Measurements from ENCODE around the gene CTNNB1.

CTNNB1 gene

DNA sequence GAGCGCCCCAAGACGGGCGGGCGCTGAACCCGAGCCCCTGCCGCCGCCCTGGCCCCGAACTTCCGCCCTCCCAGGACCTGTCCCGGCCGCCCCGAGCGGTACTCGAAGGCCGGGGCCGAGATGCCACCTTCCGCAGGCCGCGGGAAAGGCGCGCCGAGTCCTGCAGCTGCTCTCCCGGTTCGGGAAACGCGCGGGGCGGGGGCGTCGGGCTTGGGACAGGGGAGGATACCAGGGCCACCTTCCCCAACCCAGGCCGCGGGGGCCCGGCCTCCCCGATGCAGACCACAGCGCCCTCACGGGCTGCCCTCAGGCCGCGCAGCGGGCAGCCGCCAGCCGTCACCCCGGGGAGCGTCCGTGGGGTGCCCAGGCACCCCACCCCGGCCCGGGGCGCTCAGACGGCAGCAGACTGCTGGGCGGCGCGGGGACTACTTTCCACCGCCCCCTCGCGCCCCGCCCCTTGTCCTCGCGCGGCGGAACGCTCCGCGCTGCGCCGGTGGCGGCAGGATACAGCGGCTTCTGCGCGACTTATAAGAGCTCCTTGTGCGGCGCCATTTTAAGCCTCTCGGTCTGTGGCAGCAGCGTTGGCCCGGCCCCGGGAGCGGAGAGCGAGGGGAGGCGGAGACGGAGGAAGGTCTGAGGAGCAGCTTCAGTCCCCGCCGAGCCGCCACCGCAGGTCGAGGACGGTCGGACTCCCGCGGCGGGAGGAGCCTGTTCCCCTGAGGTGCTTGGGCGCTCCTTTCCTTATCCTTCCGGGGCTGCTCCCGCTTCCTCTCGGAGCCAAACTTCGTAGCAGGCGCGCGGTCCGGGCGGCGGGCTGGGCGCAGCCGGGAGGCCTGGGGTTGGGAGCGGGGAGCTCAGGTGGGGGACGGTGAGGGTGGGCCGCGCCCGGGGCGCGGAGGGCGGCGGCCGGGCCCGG lies at the start of gene CTNNB1:
Gene CTNNB1 (plus strand): TSS at position 556 of the 916 bp plus-strand sequence. CDS start 24,564 bp downstream, outside the sequence.
- DNase-seq (ENCODE audit: low read depth) = peak; percentile 83

DNA sequence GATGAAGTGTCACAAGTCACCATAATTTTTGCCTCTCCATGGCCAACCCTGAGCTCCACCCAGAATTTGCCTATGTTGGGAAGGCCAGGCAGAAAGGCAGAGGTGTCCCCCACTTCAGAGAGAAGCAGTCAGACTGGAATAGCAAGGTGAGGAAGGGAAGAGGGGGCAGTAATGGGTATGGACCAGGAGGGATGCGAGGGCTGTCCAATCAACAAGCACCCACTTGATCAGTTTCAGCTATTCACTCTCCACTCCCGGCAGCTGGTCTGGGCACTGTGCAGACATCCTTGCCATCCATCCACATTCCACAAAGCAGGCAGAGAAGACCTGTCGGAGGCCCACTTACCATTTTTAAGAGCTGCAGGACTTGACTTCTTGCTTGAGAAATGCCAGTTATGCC lies 43.5 kb upstream of the CTNNB1 start:
- DNase-seq (ENCODE audit: low read depth) = no peak

DNA sequence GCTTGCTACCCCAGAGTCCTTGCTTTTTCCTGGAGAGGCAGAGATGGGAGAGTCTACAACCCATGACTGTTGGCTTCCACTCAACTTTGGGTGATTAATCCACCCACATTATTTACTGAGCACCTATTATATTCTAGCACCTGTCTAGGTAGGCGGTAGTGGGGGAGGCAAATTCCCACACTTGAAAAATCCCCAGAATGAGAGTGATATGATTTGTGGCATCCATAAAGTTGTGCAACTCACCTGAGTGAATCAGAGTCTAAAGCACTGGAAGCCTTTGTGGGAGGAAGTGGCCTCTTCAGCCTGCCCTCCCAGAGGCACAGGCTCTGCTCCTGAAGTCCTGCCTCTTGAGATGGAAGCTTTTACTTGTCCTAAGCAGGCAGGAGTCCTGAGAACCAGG lies 40.4 kb upstream of the CTNNB1 start:
- DNase-seq (ENCODE audit: low read depth) = no peak

DNA sequence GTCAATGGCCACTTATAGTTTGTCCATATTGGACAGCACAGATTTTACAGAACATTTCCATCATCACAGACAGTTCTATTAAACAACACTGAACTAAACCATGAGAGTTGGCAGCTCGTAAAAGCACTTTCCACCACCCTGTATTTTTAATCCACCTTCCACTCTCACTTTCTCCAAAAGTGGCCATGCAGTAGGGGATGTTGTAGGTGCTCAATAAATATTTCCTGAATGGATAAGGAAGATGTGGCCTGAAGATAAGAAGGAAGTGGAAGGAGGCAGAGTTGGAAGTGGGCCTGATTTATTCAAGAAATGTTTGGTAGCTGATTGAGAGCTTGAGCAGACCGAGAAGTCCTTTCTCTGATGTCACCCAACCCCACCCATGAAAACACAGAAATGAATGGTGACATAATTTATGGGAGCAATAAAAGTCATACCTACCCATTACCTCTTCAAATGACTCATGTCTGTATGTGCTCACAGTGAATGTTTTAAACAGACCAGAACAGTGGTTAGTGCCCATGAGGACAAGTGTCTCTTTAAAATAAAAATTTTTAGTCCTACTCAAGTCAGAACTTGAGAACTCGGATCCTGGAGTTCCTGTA lies 39.6 kb upstream of the CTNNB1 start:
- DNase-seq (ENCODE audit: low read depth) = no peak

DNA sequence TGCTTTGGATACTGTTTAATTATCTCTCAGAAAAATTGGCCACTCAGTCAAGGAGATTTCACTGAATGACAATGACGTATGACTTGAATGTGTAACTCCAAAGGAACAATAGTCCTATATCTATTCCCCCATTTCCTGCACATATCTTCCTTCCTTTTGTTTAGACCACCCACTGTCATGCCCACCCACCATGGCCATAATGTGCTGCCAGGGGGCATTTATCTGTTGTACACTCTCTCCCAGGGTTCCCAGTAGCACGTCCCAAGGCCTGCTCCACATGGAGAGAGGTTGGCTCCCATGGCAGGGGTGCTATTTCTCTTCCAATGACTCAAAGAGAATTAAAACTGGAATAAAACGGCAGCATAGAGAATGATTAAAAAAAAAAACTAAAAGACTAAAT lies 36.8 kb upstream of the CTNNB1 start:
- DNase-seq (ENCODE audit: low read depth) = no peak

DNA sequence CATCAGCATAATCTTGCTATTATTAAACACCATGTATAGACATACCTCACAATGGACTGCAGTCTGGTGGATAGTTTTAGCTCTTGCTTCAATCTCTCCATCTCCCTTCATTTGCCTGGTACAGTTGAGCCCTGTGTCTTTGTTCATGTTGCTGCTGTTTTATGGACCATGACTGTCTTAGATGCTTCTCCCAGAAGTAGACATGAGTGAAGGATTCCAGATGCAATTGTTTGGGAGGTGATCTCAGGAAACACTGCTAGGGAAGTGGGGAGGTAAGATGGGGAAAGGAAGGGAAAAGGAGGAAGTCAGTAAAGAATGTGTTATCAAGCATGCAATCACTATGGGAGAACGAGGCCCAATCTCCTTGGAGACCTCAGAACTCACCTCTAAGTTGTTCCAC lies 36.3 kb upstream of the CTNNB1 start:
- no peak for DNase-seq (ENCODE audit: low read depth)

DNA sequence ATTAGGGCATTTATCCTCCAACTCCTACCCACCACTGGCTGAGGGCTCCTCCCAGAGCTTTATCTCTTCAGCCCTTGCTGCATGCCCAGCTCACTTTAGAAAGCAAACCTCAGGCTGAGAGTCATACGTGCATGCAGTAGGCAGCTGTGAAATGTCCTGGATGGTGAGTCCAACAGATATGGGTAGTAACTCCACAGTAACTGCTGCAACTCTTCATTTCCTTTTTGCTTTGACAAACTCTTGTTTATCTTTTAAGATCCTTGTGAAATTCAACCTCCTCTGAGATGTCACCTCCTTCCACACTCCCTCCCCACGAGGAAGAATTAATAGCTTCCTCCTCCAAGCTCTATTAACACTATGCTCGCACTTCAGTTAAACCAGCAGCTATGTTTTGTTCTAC lies 35.9 kb upstream of the CTNNB1 start:
- no peak for DNase-seq (ENCODE audit: low read depth)

DNA sequence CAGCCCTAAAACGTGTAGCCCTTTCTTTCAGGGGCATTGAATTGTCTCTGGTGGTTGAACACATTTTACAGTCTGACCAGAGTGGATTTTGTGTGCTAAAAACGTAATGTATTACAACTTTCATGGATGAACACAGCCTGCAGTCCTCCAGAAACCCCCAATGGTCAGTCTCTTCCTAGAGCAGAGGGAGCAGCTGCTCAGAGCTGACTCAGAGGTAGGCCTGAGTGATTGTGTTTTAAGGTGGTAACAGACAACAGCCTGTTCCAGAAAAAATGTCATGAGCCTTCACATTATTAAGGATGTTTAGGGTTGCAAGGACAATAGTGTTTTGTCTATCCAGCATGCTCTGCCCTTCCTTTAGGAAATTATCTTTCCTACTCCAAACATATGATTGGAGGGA lies 34.5 kb upstream of the CTNNB1 start:
- DNase-seq (ENCODE audit: low read depth) = no peak

DNA sequence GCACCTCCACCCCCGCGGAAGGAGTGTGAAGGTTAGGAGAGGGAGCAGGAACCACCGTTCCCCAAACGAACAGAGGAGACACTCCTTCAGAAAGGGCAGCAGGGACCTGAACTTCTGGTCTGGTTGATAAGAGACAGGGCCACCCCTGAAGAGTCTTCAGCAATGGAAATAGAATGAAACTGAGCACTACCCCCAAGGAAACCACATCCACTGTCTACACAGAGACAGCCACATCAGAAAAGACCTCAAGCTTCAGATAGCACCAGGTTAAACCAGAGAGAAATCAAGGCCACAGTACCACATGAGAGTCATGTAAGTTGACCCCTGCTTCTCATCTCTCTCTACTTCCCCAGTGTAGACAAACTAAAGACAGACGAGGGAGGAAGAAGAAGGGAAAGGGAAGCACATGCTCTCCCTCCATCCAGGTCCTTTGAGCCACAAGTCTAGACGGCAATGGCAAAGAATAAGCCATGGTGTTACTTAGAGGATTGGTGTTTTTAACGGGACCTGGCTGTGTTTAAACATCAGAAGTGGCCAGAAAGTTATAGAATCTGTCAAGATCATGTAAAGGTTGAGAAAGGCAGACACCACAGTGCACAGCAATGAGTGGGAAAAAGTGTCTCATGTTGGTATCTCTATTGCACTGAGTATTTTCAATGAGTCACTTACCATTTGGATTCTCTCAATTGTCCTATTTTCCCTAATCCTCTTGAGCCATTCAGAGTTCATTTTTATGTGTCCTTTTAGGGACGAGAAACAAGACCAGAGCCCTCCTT lies 31.4 kb upstream of the CTNNB1 start:
- no peak for DNase-seq (ENCODE audit: low read depth)

DNA sequence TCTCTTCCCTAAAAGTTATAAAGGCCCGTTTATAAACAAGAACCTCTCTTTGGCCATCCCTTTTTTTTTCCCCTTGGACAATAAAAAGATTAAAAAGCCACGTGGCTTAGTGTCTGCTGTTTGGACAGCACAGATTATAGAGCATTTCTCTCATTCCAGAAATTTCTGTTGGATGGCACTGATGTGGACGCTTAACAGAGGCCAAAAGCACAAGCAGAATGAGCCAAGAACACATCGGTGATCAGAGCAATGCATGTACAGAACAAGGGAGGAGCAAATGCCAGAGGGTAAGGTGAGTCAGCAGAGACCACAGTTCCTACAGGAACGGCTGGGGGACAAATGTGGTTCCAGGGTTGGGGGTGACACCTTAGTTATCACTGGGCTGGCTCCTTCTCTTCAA lies 30.3 kb upstream of the CTNNB1 start:
- DNase-seq (ENCODE audit: low read depth) = no peak

DNA sequence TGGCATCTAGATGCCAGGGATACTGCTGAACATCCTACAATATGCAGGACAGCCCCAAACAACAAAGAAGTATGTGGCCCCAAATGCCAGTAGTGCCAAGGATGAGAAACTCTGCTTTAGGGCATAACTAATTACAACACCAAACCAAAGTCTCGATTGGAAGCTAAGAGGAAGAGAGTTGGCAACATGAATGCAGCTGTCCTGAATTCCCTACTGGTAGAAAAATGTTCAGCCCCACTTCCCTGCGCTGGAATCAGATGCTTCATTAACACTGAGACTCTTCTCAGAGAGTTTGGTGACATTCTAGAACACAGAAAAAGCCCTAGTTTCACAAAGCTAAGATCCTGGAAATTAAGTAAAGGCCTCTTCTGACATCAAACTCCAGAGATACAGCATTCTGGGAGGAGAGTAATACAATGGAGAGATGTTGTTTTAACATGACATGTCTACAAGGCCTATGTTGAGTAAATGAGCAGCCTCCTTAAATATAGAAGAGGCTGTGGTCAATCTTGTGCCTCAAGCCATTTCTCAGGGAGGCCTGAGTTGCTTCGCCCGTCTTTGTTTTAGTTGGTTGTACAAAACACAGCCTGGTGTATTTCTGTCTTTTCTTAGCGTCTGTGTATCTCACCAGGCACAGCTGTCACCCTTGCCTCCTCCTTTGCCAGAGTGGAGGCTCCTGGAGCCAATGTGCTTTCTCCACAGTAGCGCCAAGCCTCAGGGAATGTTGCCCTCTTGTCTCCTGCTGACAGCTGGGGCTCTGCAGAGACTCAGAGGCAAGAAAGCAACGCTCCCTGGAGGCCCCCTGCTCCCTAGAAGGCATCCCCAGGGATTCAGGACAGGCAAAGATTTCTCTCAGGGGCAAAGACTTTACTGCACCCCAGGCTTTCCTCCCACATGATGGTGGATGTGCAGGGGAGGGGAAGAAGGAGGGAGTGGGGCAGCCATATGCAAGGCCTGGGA lies 25.1 kb upstream of the CTNNB1 start:
- DNase-seq (ENCODE audit: low read depth) = no peak

DNA sequence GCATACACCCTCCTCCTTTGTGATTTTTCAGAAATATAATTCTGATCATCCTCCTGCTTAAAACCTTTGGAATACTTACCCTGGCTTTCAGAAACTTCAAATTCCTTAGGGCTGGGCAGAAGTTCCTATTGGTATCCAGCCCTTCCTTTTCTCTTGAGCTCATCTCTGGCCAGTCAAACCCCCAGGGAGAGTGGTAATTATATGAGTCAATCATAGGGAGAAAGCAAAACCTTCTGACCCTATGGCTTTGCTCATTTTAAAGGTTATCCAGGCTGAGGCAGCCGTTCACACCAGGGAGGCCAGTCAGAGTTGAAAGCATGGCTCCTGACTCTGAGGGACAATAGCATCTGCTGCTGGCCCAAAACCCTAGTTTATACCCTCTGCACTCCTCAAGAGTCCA lies 23.9 kb upstream of the CTNNB1 start:
- no peak for DNase-seq (ENCODE audit: low read depth)

DNA sequence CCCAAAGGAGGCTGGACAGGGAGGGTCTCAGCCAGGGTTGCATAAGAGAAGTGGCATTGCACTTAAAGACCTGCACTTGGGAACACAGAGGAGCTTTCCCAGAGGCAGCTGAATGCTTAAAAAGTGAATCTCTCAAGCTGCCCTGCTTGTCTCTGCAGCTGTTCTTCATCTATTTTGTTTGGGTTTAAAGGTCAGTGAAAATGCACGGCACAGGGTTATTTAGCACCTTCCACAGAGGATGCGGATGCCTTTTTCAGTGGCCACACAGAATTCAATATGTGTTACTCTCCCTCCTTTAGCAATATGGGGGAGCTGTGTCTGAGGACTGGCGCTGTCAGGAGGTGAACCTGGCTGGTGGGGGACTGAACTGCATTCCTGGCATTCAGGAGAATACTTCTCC lies 22.7 kb upstream of the CTNNB1 start:
- DNase-seq (ENCODE audit: low read depth) = no peak

DNA sequence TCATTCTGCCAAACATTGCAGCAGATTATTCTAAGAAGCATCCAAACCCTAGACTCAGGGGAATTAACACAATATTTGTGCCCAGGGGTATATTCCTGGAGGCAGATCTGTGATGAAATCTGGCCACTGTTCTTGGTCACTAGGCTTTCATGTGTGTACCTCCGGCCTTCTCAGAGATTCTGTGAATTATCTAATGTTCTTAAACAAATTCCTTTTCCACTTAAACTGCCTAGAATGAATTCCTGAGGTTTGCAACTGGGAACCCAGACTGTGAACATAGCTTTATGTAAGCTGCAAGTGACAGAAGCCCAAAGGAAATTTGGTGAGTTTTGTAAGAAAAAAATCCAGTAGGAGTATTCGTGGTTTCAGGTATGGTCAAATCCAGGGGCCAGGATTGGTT lies 20.7 kb upstream of the CTNNB1 start:
- DNase-seq (ENCODE audit: low read depth) = no peak

DNA sequence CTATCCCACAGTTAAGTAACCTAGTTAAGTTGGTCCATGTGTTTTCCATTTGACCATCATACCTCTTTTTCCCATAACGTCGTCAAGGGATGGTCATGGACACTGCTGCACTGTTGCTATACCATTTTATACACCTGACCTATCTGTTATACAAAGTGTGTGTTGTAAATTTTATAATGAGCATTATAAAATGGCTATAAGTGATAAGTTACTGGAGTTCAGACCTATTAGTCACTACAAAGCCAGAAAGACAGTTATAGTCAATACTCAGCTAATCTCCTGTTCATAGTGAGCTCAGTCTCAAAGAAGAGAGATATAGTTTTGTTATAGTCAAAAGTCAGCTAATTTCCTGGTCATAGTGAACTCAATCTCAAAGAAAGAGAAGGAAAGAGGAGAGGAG lies 18.9 kb upstream of the CTNNB1 start:
- DNase-seq (ENCODE audit: low read depth) = no peak

DNA sequence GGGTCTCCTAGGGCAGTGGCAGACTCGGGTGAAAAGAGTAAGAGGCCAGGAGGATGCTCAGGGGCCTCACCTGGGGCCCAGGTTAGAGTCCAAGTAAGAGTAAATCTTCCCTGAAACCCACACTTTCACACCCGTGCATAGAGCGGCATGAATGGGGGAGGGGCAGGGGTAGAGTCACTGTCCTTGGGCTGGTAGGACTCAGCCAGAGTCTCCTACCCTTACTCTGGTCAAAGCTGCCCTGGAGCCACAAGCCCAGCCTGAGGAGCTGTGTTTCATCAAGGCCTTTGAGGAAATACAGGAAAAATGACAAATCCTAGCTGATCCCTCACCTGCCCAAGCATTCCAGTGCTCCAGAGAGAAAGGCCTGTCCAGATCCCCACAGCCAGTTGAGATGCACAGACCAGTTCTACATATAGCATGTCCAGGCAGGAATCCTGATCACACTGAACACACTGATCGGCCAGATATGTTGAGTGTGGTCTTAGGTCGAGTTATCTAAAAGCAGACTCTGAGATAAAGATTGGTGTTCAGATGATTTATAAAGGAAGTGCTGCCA lies 16.7 kb upstream of the CTNNB1 start:
- DNase-seq (ENCODE audit: low read depth) = no peak

DNA sequence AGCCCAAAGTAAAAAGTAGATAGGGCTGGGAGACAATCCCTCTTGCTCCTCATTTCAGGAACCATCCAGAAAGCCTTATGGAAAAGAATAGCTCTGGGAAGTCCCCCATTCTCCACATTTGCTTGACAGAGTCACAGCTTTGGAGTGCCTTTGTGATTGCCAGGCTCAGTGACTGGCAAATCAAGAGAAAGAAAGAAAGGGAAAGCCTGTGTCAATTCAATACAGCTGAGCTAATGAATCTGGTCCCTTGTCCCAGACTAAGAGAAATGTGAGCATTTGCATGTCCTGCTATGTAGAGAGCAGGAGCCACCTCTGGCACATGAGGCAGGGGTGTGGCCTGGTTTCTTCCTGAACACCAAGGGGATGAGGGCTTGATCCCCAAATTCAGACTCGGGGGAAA lies 14.9 kb upstream of the CTNNB1 start:
- DNase-seq (ENCODE audit: low read depth) = no peak

DNA sequence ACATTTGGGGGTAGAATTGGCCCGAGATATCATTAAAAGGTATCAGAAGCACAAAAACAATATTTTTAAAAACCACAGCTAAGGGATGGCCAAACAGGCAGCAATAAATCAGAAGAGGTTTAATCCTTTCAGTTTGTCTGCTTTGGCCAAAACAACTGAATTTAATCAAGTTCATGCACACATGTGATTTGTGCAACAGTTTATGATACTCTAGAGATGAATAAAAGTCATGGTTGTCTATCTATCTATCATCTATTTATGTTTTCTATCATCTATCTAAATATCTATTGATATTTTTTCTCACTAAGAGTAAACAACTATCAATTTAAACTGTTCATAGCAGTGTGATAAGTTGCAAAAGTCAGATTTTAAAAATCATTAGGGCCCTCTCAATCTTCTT lies 13.0 kb upstream of the CTNNB1 start:
- no peak for DNase-seq (ENCODE audit: low read depth)

DNA sequence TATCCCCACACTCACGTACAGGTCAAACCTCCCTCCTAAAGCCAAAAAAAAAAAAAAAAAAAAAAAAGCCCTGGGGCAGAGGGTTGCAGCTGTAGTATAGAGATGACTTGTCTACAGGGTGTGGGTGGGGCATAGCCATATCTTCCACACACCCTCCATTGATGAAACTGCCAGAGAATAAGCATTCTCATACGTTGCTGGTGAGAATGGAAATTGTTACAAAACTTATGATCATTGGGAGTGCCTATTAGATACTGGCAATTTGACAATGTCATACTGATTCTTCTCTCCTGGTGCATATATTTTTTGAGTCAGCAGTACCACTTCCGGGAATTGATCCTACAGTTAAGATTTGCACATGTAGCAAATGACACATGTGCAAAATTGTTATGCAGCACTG lies 11.0 kb upstream of the CTNNB1 start:
- no peak for DNase-seq (ENCODE audit: low read depth)

DNA sequence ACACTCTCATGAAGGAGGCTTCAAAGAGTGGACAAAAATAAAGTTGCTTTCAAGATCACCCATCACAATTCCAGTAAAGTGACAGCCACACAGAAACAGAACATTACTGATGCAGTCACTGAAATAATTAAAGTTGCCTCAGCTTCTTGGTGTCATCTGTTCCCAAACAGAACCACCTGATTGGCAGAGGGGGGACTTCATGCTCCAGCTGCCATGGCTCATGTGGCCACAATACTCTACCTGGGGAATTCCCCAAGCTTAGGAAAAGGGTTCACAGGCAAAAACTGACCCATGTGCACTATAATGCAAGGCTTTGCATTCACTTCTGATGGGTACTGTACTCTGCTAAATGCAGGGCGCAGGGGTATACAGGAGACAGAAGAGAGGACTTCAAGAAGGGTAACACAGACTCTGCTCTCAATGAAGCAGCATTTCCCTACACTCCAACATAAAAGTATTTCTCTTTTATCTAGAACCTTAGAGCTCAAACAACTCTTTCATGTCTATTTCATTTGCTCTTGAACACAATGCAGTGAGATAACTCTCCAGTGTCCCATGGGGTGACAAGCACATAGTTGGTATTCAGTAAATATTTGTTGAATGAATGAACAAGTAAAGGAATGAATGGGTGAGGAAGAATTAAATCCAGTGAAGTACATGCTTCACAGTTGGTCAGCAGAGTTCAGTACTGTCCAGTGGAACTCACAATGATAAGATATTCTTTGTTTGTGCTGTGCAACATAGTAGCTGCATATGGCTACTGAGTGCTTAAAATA lies 8.6 kb upstream of the CTNNB1 start:
- no peak for DNase-seq (ENCODE audit: low read depth)

DNA sequence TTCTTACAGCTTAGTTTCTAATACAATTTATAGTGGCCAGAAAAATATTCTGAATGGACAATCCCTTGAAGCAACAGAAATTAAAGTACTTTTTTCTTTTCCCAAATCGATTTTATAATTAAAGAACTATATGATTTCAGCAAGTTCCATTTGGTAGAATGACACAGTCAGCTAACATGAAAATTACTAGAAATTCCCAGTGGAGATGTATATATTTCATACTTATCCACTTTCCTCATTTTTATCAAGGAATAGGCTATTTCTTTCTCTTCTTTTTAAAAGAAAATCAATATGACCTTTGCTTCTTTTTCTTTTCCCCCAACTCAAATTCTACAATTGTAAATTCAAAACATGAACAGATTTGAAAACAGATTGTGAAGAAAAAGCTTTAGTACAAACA lies 6.4 kb upstream of the CTNNB1 start:
- no peak for DNase-seq (ENCODE audit: low read depth)
